GM23248 (cell line): Measurements from ENCODE around the gene PKHD1.

Experiments
- EZH2 ChIP-seq: fragments of 200-600 bp; sonication (generic); IDR thresholded peaks from 2 replicates; pipeline ENCODE4 v1.6.1; 2018; ENCODE audit warnings: antibody characterized with exemption, mild to moderate bottlenecking; ENCODE audit not compliant: insufficient read depth, poor library complexity, severe bottlenecking
- EZH2phosphoT487 ChIP-seq: fragments of 200-600 bp; sonication (generic); IDR thresholded peaks from 2 replicates; pipeline ENCODE4 v1.6.1; 2018; ENCODE audit warnings: antibody characterized with exemption, moderate library complexity, mild to moderate bottlenecking, low read depth; ENCODE audit not compliant: insufficient read depth

DNA sequence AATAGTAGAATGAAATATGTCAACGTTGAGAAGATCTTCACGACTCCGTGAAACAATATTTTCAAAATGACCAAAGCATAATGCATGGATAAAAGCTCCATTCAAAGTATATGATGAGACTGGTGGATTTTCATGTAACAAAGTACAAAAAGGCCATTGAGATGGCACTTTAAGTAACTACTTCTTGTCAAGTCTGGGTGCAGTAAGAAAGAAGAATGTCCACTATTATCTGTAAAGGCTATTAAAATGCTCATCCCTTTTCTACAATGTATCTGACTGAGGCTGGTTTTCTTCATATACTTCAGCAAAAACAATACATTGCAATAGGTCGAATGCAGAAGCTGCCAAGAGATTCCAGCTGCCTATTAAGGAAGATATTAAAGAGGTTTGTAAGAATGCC, 457.4 kb downstream of the PKHD1 start:
- TF ChIP-seq EZH2 (no peak), EZH2phosphoT487 (no peak)
